ENCODE results near the gene USP13.

The USP13 gene

GRCh38 chr3:179809639-179810038, 156.8 kb downstream of the USP13 start:
- no peak overlapping the region for H3K9ac ChIP-seq (ENCODE audit: low read depth, low read length, poor library complexity, severe bottlenecking)
- no peaks in the 10 kb centered on the region for H3K27me3 ChIP-seq (ENCODE audit: insufficient read depth, low read length, poor library complexity, severe bottlenecking)
- peaks cover 8% of the 10 kb centered on the region for H3K4me1 ChIP-seq (ENCODE audit: insufficient read depth, low read length, poor library complexity, severe bottlenecking)
- H3K4me3 ChIP-seq (ENCODE audit: low read length, poor library complexity, severe bottlenecking) = no peak overlapping the region
- no peak overlapping the region for H3K4me2 ChIP-seq (ENCODE audit: low read depth, low read length, poor library complexity, severe bottlenecking)
- H3K79me2 ChIP-seq (ENCODE audit: insufficient read depth, low read length) = no peaks in the 10 kb centered on the region
- no peaks in the 10 kb centered on the region for H3K9me3 ChIP-seq (ENCODE audit: insufficient read depth, low read depth, low read length)
- H2AFZ ChIP-seq (ENCODE audit: low read length) = no peak overlapping the region
- no peaks in the 10 kb centered on the region for H4K20me1 ChIP-seq (ENCODE audit: insufficient read depth, low read length, poor library complexity, severe bottlenecking)
- TF ChIP-seq EZH2phosphoT487 (IDR thresholded peaks at IDR 0.05; ENCODE audit: borderline replicate concordance) = no peak
- no peak for TF ChIP-seq CTCF (conservative IDR thresholded peaks at IDR 0.05; ENCODE audit: low read length)
- no peaks in the 10 kb centered on the region for H3K9me2 ChIP-seq (replicated peaks; ENCODE audit: low read depth, low read length)
- H3K36me3 ChIP-seq (ENCODE audit: insufficient read depth, low read length) = peaks cover 14% of the 10 kb centered on the region; the same call in 1 of the 2 replicates
- no peaks in the 10 kb centered on the region for H3F3A ChIP-seq (ENCODE audit: low read depth)

DNA sequence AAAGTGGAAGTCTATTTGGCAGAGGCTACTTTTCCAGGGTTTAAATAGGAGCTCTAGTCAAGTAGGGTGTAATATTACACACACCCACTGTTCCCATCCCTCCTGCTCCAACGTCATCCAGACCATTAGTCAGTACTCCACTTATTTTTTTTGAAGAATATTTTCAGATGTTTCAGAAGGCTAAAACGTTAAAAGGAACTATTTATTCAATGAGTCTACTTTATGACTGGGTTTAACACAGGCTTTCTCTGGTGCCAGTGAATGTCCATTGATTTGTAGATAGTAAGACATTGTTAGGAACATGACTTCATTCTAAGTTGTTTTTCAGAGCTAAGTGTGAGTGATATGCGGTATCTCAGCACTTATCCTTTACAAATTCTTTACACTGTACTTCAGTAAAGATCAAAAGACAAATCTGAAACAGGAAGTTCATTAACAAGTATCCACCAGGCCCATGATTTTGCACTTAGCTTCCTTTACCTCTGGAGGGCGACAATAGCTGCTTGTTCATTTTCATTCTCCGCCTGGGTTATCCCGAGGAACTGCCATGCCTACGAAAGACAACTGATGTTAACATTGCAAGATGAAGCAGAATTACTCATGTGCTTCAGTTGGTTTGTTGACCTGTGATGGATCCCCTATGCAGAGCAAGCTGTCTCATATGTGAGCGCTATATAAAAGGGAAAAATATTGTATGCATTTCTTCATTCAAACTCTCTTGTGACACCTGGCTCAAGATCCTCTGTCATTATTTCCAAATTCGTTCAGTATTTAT, 158.7 kb downstream of the USP13 start:
- Histone ChIP-seq H3K9ac (ENCODE audit: low read depth, low read length, poor library complexity, severe bottlenecking) (no peak overlapping the region), H3K9me3 (ENCODE audit: insufficient read depth, low read depth, low read length) (no peaks in the 10 kb centered on the region), H2AFZ (ENCODE audit: low read length) (peak overlapping the region; percentile 78), H3K4me2 (ENCODE audit: low read depth, low read length, poor library complexity, severe bottlenecking) (peak overlapping the region; percentile 43), H4K20me1 (ENCODE audit: insufficient read depth, low read length, poor library complexity, severe bottlenecking) (no peaks in the 10 kb centered on the region), H3F3A (ENCODE audit: low read depth) (no peaks in the 10 kb centered on the region), H3K27me3 (ENCODE audit: insufficient read depth, low read length, poor library complexity, severe bottlenecking) (no peaks in the 10 kb centered on the region), H3K79me2 (ENCODE audit: insufficient read depth, low read length) (no peaks in the 10 kb centered on the region), H3K36me3 (ENCODE audit: insufficient read depth, low read length) (peaks cover 14% of the 10 kb centered on the region; the same call in 1 of the 2 replicates), H3K4me1 (ENCODE audit: insufficient read depth, low read length, poor library complexity, severe bottlenecking) (peaks cover 8% of the 10 kb centered on the region), H3K9me2 (replicated peaks; ENCODE audit: low read depth, low read length) (no peaks in the 10 kb centered on the region), H3K4me3 (ENCODE audit: low read length, poor library complexity, severe bottlenecking) (peak overlapping the region; percentile 30)
- TF ChIP-seq CTCF (conservative IDR thresholded peaks at IDR 0.05; ENCODE audit: low read length) (peak; percentile 93), EZH2phosphoT487 (IDR thresholded peaks at IDR 0.05; ENCODE audit: borderline replicate concordance) (no peak)

DNA sequence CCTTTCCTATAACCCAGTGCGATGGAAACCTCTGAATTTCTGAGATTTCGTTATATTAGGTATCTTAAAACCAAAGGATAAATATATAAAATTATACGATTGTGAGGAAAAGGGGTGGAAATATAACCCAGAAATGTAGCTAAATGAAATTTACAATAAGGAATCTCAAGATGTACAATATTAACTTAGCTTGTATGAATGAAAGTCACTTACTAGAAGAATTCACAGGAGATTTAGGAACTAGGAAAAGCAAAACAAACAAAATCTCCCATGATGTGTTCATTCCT, 159.2 kb downstream of the USP13 start:
- no peaks in the 10 kb centered on the region for H3K27me3 ChIP-seq (ENCODE audit: insufficient read depth, low read length, poor library complexity, severe bottlenecking)
- peaks cover 14% of the 10 kb centered on the region; the same call in 1 of the 2 replicates for H3K36me3 ChIP-seq (ENCODE audit: insufficient read depth, low read length)
- H3K4me1 ChIP-seq (ENCODE audit: insufficient read depth, low read length, poor library complexity, severe bottlenecking) = peaks cover 8% of the 10 kb centered on the region
- TF ChIP-seq CTCF (conservative IDR thresholded peaks at IDR 0.05; ENCODE audit: low read length) (no peak), EZH2phosphoT487 (IDR thresholded peaks at IDR 0.05; ENCODE audit: borderline replicate concordance) (no peak)
- no peak overlapping the region for H3K9ac ChIP-seq (ENCODE audit: low read depth, low read length, poor library complexity, severe bottlenecking)
- H3K4me2 ChIP-seq (ENCODE audit: low read depth, low read length, poor library complexity, severe bottlenecking) = no peak overlapping the region
- H3K4me3 ChIP-seq (ENCODE audit: low read length, poor library complexity, severe bottlenecking) = no peak overlapping the region
- no peaks in the 10 kb centered on the region for H3K9me2 ChIP-seq (replicated peaks; ENCODE audit: low read depth, low read length)
- no peaks in the 10 kb centered on the region for H3K9me3 ChIP-seq (ENCODE audit: insufficient read depth, low read depth, low read length)
- H2AFZ ChIP-seq (ENCODE audit: low read length) = no peak overlapping the region
- no peaks in the 10 kb centered on the region for H3K79me2 ChIP-seq (ENCODE audit: insufficient read depth, low read length)
- no peaks in the 10 kb centered on the region for H3F3A ChIP-seq (ENCODE audit: low read depth)
- H4K20me1 ChIP-seq (ENCODE audit: insufficient read depth, low read length, poor library complexity, severe bottlenecking) = no peaks in the 10 kb centered on the region
